CD4-positive, alpha-beta memory T cell (primary cell): ENCODE results near the gene ZNF735. TPM values are rescaled to one million over a fixed set of nuclear protein-coding genes. Genes with fewer than 3 reads are reported as not detected.
A peak's percentile ranks its signal among the peaks of the same experiment; 100 is the strongest.
"Not testable (repeated sequence)": the region's sequence is repeated elsewhere in the genome, so short reads cannot be mapped to it uniquely, and the experiment has no call there.

Source experiments
- CTCF ChIA-PET: fragments of 350-600 bp; sonication (Branson Sonifier 250); formaldehyde crosslinking; loops from one replicate; lab custom pipeline; 2021; ENCODE audit warnings: inconsistent platforms; ENCODE audit not compliant: partially characterized antibody; lab: Charles Lee
- POLR2A ChIA-PET: fragments of 350-600 bp; sonication (Branson Sonifier 250); formaldehyde crosslinking; loops from one replicate; lab custom pipeline; 2021; ENCODE audit not compliant: partially characterized antibody; lab: Charles Lee
- DNase-seq, 5 donors: peaks; one replicate each; pipeline versions ENCODE4 v3.0.0 to v3.0.0-alpha.2; 2020 to 2022; ENCODE audit warnings: mixed read lengths in 1 of 5
- H3K27ac ChIP-seq: one replicate; pipeline ENCODE4 v1.7.0; 2013; ENCODE audit warnings: low read depth, low read length
- H3K27me3 ChIP-seq: 2 replicates; pipeline ENCODE4 v1.7.0; 2013; ENCODE audit warnings: mild to moderate bottlenecking, low read length, moderate library complexity; ENCODE audit not compliant: insufficient read depth
- H3K36me3 ChIP-seq: 2 replicates; pipeline ENCODE4 v1.7.0; 2013; ENCODE audit warnings: mild to moderate bottlenecking, low read length, moderate library complexity; ENCODE audit not compliant: insufficient read depth
- H3K4me1 ChIP-seq: 2 replicates; pipeline ENCODE4 v1.7.0; 2013; ENCODE audit warnings: mild to moderate bottlenecking, low read length, moderate library complexity; ENCODE audit not compliant: insufficient read depth
- H3K4me3 ChIP-seq, 2 donors: one replicate each; pipeline ENCODE4 v1.7.0; 2013; ENCODE audit warnings: low read length in 2 of 2, mild to moderate bottlenecking in 1 of 2
- H3K9me3 ChIP-seq, 2 donors: one replicate each; pipeline ENCODE4 v1.7.0; 2013; ENCODE audit warnings: low read length in 2 of 2, control low read depth in 1 of 2; ENCODE audit not compliant: control insufficient read depth in 1 of 2
- H3K27ac Mint-ChIP-seq, 7 donors: one replicate each; pipeline ENCODE4 v1.8.0; 2020 to 2021; ENCODE audit warnings: mixed read lengths in 7 of 7, mild to moderate bottlenecking in 6 of 7, inconsistent platforms in 3 of 7, moderate library complexity in 3 of 7
- H3K27me3 Mint-ChIP-seq, 2 donors: one replicate each; pipeline ENCODE4 v1.8.0; 2020 to 2021; ENCODE audit warnings: mixed read lengths in 2 of 2
- H3K36me3 Mint-ChIP-seq, 2 donors: one replicate each; pipeline ENCODE4 v1.8.0; 2020 to 2021; ENCODE audit warnings: mixed read lengths in 2 of 2, inconsistent platforms in 1 of 2, mild to moderate bottlenecking in 1 of 2
- H3K4me1 Mint-ChIP-seq, 4 donors: one replicate each; pipeline ENCODE4 v1.8.0; 2020 to 2021; ENCODE audit warnings: mixed read lengths in 4 of 4, mild to moderate bottlenecking in 1 of 4
- H3K4me3 Mint-ChIP-seq, 8 donors: one replicate each; pipeline ENCODE4 v1.8.0; 2020 to 2021; ENCODE audit warnings: mixed read lengths in 8 of 8, mild to moderate bottlenecking in 7 of 8, moderate library complexity in 6 of 8, inconsistent platforms in 3 of 8
- H3K9me3 Mint-ChIP-seq, 8 donors: one replicate each; pipeline ENCODE4 v1.8.0; 2020 to 2021; ENCODE audit warnings: mixed read lengths in 8 of 8, mild to moderate bottlenecking in 5 of 8, inconsistent platforms in 3 of 8, moderate library complexity in 1 of 8
- intact Hi-C: fragments of 100-400 bp; cut with micrococcal nuclease; formaldehyde crosslinking; loops from one replicate; pipeline ENCODE4 v1.15.1; 2023
- polyA plus RNA-seq, 2 donors: library from polyadenylated mRNA; unstranded; fragments of 300-500 nt; fragmentation: Illumina TruSeq; gene quantifications; one replicate each; pipeline ENCODE4 v1.2.3, GENCODE V29; 2021
- total RNA-seq, 2 experiments: library from RNA; stranded (reverse); gene quantifications; one replicate each; pipeline ENCODE4 v1.2.3, GENCODE V29; 2021

ZNF735 gene
- total and polyA plus RNA-seq, 4 experiments from 2014 or later, result not detected

GRCh38 chr7:64183126-64183742, 23.8 kb upstream of the ZNF735 start:
- peak in 4 of 5 donors; percentile 26 to 38 (median 30) for DNase-seq
- H3K4me1 ChIP-seq, result no peaks in the 10 kb centered on the region
- H3K9me3 Mint-ChIP-seq, result peaks cover 0 to 18% (median 3%) of the 10 kb centered on the region in 8 donors
- H3K27me3 ChIP-seq, result no peaks in the 10 kb centered on the region
- no peak overlapping the region for H3K27ac Mint-ChIP-seq
- H3K36me3 ChIP-seq, result no peaks in the 10 kb centered on the region
- no peak overlapping the region for H3K27ac ChIP-seq
- peaks cover 3 to 6% of the 10 kb centered on the region in 2 donors for H3K27me3 Mint-ChIP-seq
- no peak overlapping the region for H3K4me3 Mint-ChIP-seq
- intact Hi-C loops, result no loop called here
- ChIA-PET POLR2A (no interaction called here), CTCF (interaction anchor here (1.1 to 2.3 kb wide), 5 partner anchors 13 to 441 kb away, joined by 4 to 26 read pairs (median 6); no protein-coding TSS in a partner anchor)
- no peak overlapping the region for H3K4me3 ChIP-seq
- no peaks in the 10 kb centered on the region for H3K36me3 Mint-ChIP-seq
- no peaks in the 10 kb centered on the region for H3K4me1 Mint-ChIP-seq
- no peaks in the 10 kb centered on the region for H3K9me3 ChIP-seq

GRCh38 chr7:64183827-64184372, 23.1 kb upstream of the ZNF735 start:
- H3K36me3 ChIP-seq, result no peaks in the 10 kb centered on the region
- Mint-ChIP-seq H3K27ac (no peak overlapping the region), H3K9me3 (peaks cover 0 to 13% (median 4%) of the 10 kb centered on the region in 8 donors), H3K36me3 (no peaks in the 10 kb centered on the region), H3K4me3 (no peak overlapping the region), H3K27me3 (peaks cover 3 to 4% of the 10 kb centered on the region in 2 donors), H3K4me1 (no peaks in the 10 kb centered on the region)
- no peaks in the 10 kb centered on the region for H3K27me3 ChIP-seq
- intact Hi-C loops, result no loop called here
- H3K9me3 ChIP-seq, result no peaks in the 10 kb centered on the region
- CTCF ChIA-PET, result interaction anchor here (0.6 to 2.3 kb wide), 6 partner anchors 13 to 440 kb away, joined by 3 to 26 read pairs (median 5); no protein-coding TSS in a partner anchor
- no peaks in the 10 kb centered on the region for H3K4me1 ChIP-seq
- no peak for DNase-seq
- POLR2A ChIA-PET, result no interaction called here
- H3K4me3 ChIP-seq, result no peak overlapping the region
- no peak overlapping the region for H3K27ac ChIP-seq

GRCh38 chr7:64184376-64184775, 22.6 kb upstream of the ZNF735 start:
- CTCF ChIA-PET, result interaction anchor here (0.6 to 2.3 kb wide), 3 partner anchors 11 to 440 kb away, joined by 3 to 26 read pairs (median 3); no protein-coding TSS in a partner anchor
- Histone ChIP-seq H3K36me3 (no peaks in the 10 kb centered on the region), H3K4me1 (no peaks in the 10 kb centered on the region), H3K4me3 (no peak overlapping the region), H3K9me3 (no peaks in the 10 kb centered on the region), H3K27ac (no peak overlapping the region), H3K27me3 (no peaks in the 10 kb centered on the region)
- intact Hi-C loops, result no loop called here
- no peak overlapping the region for H3K27ac Mint-ChIP-seq
- no peak overlapping the region for H3K4me3 Mint-ChIP-seq
- H3K4me1 Mint-ChIP-seq, result no peaks in the 10 kb centered on the region
- no peak for DNase-seq
- H3K36me3 Mint-ChIP-seq, result no peaks in the 10 kb centered on the region
- POLR2A ChIA-PET, result no interaction called here
- H3K27me3 Mint-ChIP-seq, result peaks cover 3 to 4% of the 10 kb centered on the region in 2 donors
- peaks cover 0 to 13% (median 4%) of the 10 kb centered on the region in 8 donors for H3K9me3 Mint-ChIP-seq

DNA sequence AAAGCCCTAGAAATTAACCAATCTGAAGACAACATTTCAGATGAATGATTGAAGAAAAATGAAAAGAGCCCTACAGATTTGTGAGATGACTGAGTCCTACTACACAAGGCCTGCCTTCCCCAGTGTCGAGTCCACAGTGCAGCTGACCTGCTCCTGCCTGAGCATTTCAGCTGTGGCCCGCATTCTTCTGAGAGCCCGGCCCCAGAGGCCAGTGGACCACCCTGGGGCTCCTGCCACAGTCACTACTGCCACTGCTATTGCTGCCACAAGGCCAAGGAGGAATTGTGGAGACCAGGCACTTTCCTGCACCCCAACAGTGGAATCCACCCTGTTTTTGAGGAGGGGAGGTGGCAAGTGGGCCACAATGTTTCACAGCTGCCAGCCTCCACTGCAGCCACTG, 19.6 kb upstream of the ZNF735 start:
- Histone ChIP-seq H3K27me3 (no peaks in the 10 kb centered on the region), H3K36me3 (no peaks in the 10 kb centered on the region), H3K4me1 (no peaks in the 10 kb centered on the region), H3K27ac (no peak overlapping the region), H3K9me3 (no peaks in the 10 kb centered on the region), H3K4me3 (no peak overlapping the region)
- peaks cover 0 to 9% (median 3%) of the 10 kb centered on the region in 8 donors for H3K9me3 Mint-ChIP-seq
- H3K4me3 Mint-ChIP-seq, result no peak overlapping the region
- H3K27me3 Mint-ChIP-seq, result no peaks in the 10 kb centered on the region
- no peaks in the 10 kb centered on the region for H3K4me1 Mint-ChIP-seq
- POLR2A ChIA-PET, result no interaction called here
- intact Hi-C loops, result no loop called here
- no peak overlapping the region for H3K27ac Mint-ChIP-seq
- no peaks in the 10 kb centered on the region for H3K36me3 Mint-ChIP-seq
- CTCF ChIA-PET, result interaction anchor here (1.2 to 1.8 kb wide), 3 partner anchors 436 to 441 kb away, joined by 3 to 4 read pairs (median 3); no protein-coding TSS in a partner anchor
- no peak for DNase-seq

- H3K27me3 ChIP-seq, result no peaks in the 10 kb centered on the region
- no peaks in the 10 kb centered on the region for H3K4me1 ChIP-seq
- no peak overlapping the region for H3K27ac ChIP-seq
- H3K27ac Mint-ChIP-seq, result no peak overlapping the region
- DNase-seq, result no peak
- POLR2A ChIA-PET, result no interaction called here
- no peak overlapping the region for H3K4me3 ChIP-seq
- no peaks in the 10 kb centered on the region for H3K27me3 Mint-ChIP-seq
- peaks cover 0 to 22% (median 7%) of the 10 kb centered on the region in 8 donors for H3K9me3 Mint-ChIP-seq
- no peaks in the 10 kb centered on the region for H3K4me1 Mint-ChIP-seq
- intact Hi-C loops, result no loop called here
- no peak overlapping the region for H3K4me3 Mint-ChIP-seq
- CTCF ChIA-PET, result no interaction called here
- H3K9me3 ChIP-seq, result no peaks in the 10 kb centered on the region
- H3K36me3 ChIP-seq, result no peaks in the 10 kb centered on the region
- H3K36me3 Mint-ChIP-seq, result no peaks in the 10 kb centered on the region
Observed at GRCh38 chr7:64192148-64192704, 14.8 kb upstream of the ZNF735 start.

DNA sequence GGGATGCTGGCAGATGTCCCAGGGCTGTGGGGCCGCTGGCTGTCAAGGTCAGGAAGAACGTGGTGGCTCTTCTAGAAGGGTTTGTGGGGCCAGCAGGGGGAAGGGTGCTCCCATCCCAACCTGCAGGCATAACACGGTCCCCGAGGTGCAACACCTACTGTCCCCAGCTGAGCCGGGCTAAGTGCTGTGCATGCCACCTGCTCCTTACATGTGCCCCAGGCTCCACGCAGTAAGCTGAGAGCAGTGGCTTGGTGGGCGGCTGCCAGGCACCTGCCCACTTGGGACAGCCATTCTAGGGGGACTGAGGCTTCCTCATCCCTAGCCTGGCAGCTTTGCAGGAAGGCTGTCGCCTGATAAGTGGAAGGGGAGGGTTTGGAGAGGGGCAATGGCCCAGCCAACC, 14.2 kb upstream of the ZNF735 start:
- H3K27me3 ChIP-seq, result no peaks in the 10 kb centered on the region
- peaks cover 0 to 21% (median 7%) of the 10 kb centered on the region in 8 donors for H3K9me3 Mint-ChIP-seq
- no peak overlapping the region for H3K4me3 Mint-ChIP-seq
- H3K4me1 ChIP-seq, result no peaks in the 10 kb centered on the region
- H3K4me3 ChIP-seq, result no peak overlapping the region
- H3K27ac ChIP-seq, result no peak overlapping the region
- CTCF ChIA-PET, result no interaction called here
- H3K4me1 Mint-ChIP-seq, result no peaks in the 10 kb centered on the region
- intact Hi-C loops, result no loop called here
- DNase-seq, result no peak
- H3K36me3 Mint-ChIP-seq, result no peaks in the 10 kb centered on the region
- H3K27ac Mint-ChIP-seq, result no peak overlapping the region
- no peaks in the 10 kb centered on the region for H3K9me3 ChIP-seq
- H3K36me3 ChIP-seq, result no peaks in the 10 kb centered on the region
- no peaks in the 10 kb centered on the region for H3K27me3 Mint-ChIP-seq
- POLR2A ChIA-PET, result no interaction called here

GRCh38 chr7:64219710-64220298, 12.8 kb downstream of the ZNF735 start:
- H3K36me3 Mint-ChIP-seq, H3K27ac ChIP-seq, H3K27me3 Mint-ChIP-seq, intact Hi-C loops, DNase-seq, H3K4me3 ChIP-seq, H3K36me3 ChIP-seq, H3K27me3 ChIP-seq, POLR2A ChIA-PET, CTCF ChIA-PET, H3K4me1 ChIP-seq, H3K27ac Mint-ChIP-seq, H3K4me1 Mint-ChIP-seq, H3K4me3 Mint-ChIP-seq, H3K9me3 ChIP-seq: not testable (repeated sequence)
- peaks cover 0 to 80% (median 51%) of the 10 kb centered on the region in 8 donors for H3K9me3 Mint-ChIP-seq
